HG03097 (cell line): ENCODE measurements around the gene RGS19.

Experiments used
- ATAC-seq: cut with Tn5 transposase; IDR thresholded peaks from one replicate; pipeline ENCODE4 v1.9.1; 2021; ENCODE audit not compliant: unreplicated experiment, low FRiP score

The RGS19 gene

DNA sequence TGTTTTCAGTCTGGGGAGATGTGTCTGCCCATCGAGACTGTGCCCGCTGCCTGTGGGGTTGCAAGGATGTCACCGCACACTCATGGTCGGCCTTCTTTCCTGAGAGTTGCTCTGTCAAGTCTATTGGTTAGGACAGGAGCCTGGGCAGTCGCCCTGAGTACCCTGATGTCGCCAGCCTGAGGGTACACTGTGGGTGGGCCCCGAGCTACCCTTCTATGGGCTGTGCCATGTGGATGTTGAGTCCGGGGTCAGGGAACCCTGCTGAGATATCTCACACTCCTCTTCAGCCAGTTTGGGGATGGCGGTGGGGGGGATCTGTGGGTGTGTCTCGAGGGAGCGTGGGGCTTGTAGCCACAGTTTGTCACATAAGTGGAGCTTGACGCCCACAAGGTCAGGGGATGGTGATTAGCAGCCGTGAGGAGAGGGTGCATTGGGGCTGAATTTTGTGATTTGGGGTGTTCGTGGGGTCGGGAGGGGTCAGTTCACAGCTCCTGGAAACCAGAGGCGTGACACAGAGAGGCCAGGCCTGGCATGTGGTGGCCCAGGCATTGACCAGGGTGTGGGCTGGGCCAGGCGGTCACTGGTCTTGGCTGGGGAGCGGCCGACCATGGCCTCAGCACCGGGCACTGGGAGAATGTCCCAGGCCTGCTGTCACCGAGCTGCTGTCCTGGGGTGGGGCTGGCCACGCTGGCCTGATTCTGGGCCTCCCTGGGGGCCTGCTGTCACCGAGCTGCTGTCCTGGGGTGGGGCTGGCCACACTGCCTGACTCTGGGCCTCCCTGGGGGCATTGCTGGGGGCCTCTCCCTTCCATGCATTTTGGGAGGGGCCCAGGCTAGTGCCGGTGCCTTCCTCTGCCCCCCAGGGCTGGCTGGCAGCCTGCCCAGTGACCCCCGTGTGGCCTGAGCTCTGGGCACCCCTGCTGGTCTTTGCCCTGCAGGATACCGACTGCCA lies 29.7 kb upstream of the RGS19 start:
- no peak for ATAC-seq

DNA sequence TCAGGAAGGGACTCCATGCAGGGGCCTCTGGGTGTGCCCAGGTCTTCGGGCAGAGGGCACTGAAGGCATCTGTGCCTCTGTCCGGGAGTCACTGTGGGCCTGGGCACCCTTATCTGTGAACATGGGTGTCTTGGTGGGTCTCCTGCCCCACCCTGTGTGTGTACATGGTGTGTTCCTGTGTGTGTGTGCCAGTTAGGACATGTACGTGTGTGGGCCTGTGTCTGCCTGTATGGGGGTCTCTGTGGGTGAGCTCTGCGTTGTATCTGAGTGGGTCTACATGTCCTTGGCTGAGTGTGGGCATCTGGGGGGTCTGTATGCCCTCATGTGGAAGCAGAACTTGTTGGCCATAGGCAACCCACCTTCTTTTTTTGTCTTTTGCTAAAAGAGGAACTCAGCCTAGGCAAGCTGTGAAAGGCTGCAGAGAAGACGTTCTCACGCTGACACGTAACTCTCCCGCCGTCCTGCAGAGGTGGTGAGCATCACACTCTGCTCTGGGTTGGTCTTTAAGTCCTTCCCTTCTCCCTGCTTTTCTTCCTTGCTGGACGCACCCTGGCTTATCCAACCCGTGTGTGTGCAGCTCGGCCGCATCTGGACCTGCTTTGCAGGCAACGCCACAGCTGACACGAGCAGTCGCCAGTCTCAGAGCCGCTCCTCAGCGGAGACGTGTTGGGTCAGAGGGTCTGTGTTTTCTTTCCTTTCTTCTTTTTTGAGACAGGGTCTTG lies 28.6 kb upstream of the RGS19 start:
- no peak for ATAC-seq

GRCh38 chr20:64106981-64107735 lies 27.8 kb upstream of the RGS19 start, which contains the start of gene NPBWR2:
Gene NPBWR2, minus strand, starts transcription at chr20:64107565. Its CDS starts 734 bp downstream, at chr20:64106831.
- ATAC-seq: no peak

GRCh38 chr20:64106435-64106961 lies 27.2 kb upstream of the RGS19 start:
- no peak for ATAC-seq

DNA sequence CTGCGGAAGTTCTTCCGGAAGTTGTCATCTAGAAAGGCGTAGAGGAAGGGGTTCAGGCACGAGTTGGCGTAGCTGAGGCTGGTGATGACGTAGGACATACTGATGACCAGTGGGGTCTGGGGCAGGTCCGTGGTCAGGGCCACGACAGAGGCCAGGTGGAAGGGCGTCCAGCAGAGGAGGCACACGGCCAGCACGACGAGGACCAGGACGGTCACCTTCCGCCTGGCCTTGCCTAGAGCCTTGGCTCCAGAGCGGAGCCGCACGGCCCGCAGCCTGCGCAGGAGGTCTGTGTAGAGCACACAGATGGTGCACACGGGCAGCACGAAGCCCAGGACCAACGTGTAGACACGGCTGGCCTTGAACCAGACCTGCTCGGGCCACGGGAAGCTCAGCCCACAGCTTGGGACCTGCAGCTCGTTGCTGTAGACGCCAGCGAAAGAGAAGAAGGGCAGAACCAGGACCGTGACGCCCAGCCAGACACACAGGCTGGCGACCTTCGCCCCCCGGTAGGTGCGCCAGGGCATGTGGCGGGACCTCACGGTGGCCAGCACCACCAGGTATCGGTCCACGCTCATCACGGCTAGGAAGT lies 26.6 kb upstream of the RGS19 start:
- no peak for ATAC-seq

- no peak for ATAC-seq
Observed at GRCh38 chr20:64104667-64105451, 25.5 kb upstream of the RGS19 start.

GRCh38 chr20:64103871-64104666 lies 24.8 kb upstream of the RGS19 start:
- ATAC-seq: no peak

GRCh38 chr20:64102647-64103354 lies 23.5 kb upstream of the RGS19 start:
- ATAC-seq: no peak

DNA sequence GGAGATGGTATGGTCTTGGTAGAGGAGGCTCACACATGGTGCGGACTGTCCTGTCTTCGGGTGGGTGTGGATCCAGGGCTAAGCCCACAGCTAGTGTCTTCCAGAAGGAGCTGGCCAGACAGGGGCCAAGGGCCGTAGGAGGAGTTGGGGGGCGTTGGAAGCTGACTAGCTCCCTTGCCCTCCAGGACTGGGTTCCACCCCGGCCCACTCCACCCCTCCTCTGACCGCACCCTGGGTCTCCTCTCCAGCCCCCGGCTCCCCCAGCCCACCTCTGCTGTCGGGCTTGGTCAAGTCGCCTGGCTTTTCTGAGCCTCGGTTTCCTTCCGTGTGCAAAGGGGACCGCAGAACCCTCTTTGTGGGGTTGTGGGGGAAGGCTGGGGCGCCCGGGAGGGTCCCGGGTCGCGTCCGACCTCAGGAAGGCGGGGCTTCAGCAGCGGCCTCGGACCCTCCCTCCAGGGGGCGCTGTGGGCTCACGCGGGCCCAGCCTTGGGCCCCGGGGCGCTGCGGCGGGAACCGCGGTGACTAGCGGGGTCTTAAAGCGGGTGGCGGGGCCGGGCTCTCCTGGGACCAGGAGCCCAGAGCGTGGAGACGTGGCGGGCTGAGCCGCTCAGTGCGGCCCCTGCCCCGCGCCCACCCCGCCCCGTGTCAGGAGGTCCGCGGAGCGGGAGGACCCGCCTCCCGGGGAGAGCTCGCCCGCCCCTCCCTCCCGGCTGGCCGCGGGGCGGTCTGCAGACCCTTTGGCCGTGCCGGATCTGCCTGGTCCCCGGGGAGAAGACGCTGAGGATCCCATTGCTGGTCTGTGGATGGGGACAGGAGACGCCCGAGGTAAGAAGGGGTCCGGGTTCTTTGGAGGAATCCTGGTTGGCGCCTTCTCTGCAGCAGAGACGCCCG lies 22.7 kb upstream of the RGS19 start:
- no peak for ATAC-seq

- no peak for ATAC-seq
Observed at GRCh38 chr20:64100946-64101688, 21.8 kb upstream of the RGS19 start.

- no peak for ATAC-seq
Observed at GRCh38 chr20:64100566-64100888, 21.2 kb upstream of the RGS19 start.

- no peak for ATAC-seq
Observed at GRCh38 chr20:64099880-64100565, 20.7 kb upstream of the RGS19 start.

- ATAC-seq: no peak
Observed at GRCh38 chr20:64099086-64099786, 19.9 kb upstream of the RGS19 start.

DNA sequence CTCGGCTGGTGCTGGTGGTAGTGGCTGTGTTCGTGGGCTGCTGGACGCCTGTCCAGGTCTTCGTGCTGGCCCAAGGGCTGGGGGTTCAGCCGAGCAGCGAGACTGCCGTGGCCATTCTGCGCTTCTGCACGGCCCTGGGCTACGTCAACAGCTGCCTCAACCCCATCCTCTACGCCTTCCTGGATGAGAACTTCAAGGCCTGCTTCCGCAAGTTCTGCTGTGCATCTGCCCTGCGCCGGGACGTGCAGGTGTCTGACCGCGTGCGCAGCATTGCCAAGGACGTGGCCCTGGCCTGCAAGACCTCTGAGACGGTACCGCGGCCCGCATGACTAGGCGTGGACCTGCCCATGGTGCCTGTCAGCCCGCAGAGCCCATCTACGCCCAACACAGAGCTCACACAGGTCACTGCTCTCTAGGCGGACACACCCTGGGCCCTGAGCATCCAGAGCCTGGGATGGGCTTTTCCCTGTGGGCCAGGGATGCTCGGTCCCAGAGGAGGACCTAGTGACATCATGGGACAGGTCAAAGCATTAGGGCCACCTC lies 19.2 kb upstream of the RGS19 start:
- ATAC-seq: no peak

DNA sequence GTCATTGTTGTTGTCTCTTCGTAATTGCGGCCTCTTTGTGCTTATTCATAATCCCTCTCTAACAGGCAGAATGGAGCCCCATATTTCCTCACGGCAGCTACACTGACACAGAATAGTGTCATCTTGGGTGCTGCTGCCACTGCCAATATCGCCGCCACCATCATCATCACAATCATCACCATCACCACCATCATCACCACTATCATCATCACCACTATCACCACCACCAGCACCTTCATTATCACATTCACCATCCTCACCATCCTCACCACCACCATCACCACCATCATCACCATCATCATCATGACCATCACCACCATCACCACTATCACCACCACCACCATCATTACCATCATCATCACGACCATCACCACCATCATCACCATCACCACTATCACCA lies 17.2 kb upstream of the RGS19 start:
- no peak for ATAC-seq
